ENCODE results near the gene APCDD1.
"Not testable (repeated sequence)": the region's sequence is repeated elsewhere in the genome, so short reads cannot be mapped to it uniquely, and the experiment has no call there.

The APCDD1 gene

DNA sequence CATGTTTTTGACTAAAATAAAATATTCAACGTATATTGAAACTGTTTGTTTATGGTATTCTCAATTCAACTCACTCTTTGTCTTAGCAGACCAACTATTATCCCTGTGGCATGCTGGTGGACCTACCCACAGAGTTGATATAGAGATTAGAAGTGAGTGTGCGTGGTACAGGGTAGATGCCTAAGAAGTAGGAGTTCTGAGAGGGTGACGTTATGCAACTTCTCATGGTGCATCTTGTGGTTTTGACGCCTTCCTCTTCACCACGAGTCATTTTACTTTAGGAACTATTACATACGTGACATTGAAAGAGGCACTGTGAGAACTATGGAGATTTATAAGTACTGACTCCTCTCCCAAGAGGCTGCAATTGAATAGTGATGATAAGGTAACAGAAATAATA, 44.8 kb downstream of the APCDD1 start:
- no peak for DNase-seq

DNA sequence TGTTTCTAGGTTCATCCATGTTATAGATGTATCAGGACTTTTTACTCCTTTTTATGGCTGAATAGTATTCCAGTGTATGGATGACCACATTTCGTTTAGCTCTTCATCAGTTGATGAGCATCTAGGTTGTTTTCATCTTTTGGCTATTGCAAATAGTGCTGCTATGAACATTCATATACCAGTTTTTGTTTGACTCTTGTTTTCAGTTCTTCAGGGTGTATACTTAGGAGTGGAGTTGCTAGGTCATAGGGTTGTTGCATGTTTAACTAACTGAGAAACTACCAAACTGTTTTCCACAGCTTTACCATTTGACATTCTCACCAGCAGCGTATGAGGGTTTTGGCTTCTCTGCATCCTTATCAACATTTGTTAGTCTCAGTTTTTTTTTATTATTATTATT, 45.6 kb downstream of the APCDD1 start:
- no peak for DNase-seq

DNA sequence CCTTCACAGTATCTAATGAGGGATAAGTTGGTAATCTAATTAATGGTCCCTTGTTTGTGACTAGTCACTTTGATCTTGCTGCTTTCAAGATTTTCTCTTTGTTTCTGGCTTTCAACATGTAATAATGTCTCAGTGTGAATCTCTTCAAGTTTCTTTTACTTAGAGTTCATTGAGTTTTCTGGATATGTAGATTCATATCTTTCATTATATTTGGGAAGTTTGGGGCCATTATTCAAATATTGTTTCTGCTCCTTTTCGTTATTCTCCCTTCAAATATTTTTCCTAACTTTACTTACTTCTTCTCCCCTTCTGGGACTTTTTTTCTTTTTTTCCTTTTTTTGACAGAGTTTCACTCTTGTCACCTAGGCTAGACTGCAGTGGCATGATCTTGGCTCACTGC, 50.3 kb downstream of the APCDD1 start:
- no peak for DNase-seq

DNA sequence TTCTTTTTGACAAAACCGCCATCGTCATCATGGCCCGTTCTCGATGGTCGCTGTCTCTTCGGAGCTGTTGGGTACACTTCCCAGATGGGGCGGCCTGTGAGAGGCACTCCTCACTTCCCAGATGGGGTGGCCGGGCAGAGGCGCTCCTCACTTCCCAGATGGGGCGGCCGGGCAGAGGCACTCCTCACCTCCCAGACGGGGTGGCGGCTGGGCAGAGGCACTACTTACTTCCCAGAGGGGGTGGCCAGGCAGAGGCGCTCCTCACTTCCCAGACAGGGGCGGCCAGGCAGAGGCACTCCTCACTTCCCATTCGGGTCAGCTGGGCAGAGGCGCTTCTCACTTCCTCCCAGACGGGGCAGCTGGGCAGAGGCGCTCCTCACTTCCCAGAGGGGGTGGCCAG, 51.5 kb downstream of the APCDD1 start:
- DNase-seq, result not testable (repeated sequence)

DNA sequence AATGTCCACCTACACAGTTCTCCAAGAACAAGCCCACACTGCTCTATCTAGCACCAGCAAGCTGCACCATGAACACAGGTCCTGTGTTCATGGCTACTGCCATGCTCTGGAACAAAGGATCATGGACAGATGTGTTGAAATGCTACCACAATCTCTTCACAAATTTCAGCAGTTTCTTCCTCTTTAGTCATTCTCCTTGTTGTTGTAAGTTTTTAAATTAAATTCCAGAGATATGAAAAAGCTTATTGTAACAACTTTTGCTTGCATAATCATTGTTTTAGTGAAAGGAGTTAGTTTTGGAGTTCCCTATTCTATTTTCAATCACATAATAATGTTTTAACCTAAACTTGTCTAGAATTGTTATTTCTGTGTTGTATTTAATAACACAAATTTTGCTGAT, 54.2 kb downstream of the APCDD1 start:
- DNase-seq, result no peak

DNA sequence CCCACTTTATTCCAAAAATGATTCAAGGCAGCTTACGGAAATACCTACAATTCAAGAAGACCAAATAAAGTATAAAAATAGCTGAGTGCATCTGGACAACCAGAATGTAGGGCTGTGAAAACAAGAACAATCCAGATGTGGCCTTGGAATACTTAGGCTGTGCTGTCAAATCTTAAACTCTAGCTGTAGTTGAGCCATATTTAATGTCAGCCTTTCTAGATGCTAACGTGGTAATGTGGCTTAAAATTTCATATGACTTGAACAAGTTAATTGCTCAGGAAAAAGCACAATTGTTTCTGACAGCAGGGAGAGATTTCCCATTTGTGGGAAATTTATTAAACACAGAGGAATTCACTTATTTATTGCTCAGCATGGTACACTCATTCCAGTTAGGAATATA, 56.8 kb downstream of the APCDD1 start:
- DNase-seq, result no peak

DNA sequence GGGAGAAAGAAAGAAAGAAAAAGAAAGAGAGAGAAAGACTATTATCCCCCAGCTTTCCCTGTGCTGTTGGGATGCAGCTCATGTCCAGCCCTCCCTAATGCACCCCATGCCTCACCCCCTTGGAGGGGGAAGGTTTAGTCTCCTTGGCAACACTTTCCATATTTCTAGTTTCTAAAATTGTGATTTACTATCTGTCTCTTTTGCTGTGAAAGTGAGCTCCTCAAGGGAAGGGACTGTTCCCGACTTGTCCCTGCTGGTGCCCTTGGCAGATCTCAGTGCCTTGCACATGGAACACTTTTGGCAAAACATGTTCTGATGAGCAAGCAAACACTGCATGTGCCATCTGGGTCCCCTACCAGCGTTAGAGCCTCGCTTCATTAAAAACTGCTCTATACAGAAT, 59.6 kb downstream of the APCDD1 start:
- DNase-seq, result no peak

DNA sequence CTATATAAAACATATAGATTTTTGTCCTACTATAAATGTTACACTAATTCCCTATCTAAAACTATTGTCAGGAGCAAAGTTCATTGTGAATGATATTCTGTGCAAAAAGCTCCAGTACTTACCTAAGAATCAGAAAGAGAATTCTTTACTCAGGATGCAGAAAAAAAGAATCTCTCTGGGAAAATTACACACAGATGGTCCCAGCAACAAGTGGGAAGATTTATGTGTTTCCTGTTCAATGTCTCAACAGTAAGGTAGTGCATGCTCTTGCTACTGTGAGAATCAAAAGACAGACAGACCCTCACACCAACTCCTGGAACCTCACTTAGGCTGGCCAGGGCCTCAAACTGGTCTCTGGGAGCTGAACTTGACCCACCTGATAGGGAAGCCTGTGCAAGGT, 60.2 kb downstream of the APCDD1 start:
- DNase-seq, result no peak

DNA sequence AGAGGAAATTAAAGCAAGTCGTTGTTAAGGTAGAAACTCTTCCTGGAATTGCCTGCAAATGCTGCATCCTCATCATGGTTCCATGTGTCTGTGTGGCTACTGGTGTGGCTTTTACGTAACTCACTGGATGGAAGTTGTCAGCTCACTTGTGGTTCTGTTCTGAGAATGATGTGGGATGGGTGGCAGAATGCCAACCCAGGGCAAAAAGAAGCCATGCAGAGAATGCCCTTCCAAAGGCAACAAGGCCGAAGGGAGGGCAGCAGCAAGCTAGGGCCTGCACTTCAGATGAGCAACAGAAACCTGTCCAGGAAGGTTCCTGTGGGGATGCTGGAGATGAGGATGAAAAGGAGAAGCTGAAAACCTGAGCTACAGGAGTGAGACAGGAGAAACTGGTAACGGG, 61.0 kb downstream of the APCDD1 start:
- no peak for DNase-seq

DNA sequence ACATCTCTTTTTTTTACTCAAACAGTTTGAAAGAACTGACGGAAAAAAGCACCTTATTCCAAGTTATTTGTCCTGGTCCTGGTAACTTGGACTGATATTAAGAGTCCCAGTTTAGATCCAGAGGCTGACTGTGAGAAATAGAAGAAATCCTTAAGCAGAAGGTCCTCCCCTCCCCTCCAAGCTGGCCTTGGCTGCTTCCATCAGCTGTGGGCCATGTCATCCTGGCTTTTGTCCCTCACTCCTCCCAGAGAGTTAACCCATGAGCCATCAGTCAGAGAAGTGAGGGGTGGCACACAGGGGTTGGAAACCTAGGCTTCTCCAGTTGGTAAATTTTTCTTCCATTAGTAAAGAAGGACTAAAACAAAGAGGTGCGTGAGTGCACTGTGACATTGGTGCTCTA, 61.6 kb downstream of the APCDD1 start:
- DNase-seq, result no peak

DNA sequence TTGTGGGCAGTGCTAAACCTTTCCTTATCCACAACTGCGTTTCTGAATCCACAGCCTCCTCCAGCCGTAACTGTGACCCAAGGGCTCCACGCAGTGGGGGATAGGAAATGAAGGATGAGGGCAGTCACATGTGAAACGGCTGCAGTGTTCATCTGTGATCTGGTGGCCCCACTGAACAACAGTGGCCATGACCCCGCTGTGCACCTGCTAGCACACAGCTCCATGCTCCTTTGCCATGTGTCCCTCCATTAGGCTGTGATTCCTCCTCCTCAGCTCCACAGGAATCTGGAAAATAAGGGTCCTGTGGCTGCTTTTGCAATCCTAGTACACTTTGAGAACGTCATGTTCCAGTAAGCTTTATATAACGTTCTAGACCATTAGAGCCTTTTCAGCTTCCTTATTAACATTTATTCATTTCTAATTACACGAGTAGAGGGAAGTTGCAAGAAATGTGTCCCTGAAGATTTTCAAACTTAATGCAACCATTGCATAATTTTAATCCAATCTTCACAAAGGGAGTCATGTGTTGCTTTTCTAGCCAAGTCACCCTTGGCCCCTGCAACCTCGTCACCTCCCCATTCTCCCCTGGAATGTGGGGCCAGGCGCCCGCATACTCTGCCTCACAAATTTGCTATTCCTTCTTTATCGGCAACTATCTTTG, 64.3 kb downstream of the APCDD1 start:
- DNase-seq, result no peak

DNA sequence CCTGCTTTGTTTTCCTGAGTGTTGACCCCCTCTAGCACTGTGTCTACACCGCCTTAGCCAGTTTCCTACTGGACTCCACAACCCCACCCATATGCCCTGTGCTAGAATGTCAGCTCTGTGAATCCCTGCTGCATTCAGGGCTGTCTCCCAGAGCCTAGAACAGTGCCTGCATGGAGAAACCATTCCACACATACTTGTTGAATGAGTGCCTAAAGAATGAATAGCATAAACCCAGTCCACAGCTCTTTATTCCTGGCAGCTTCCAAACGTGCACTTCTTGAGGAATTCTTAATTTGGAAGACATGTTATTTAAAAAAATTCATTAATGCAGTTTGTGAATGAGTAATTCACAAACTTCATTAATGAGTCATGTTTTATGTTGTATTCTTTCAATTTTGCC, 64.9 kb downstream of the APCDD1 start:
- DNase-seq, result no peak

DNA sequence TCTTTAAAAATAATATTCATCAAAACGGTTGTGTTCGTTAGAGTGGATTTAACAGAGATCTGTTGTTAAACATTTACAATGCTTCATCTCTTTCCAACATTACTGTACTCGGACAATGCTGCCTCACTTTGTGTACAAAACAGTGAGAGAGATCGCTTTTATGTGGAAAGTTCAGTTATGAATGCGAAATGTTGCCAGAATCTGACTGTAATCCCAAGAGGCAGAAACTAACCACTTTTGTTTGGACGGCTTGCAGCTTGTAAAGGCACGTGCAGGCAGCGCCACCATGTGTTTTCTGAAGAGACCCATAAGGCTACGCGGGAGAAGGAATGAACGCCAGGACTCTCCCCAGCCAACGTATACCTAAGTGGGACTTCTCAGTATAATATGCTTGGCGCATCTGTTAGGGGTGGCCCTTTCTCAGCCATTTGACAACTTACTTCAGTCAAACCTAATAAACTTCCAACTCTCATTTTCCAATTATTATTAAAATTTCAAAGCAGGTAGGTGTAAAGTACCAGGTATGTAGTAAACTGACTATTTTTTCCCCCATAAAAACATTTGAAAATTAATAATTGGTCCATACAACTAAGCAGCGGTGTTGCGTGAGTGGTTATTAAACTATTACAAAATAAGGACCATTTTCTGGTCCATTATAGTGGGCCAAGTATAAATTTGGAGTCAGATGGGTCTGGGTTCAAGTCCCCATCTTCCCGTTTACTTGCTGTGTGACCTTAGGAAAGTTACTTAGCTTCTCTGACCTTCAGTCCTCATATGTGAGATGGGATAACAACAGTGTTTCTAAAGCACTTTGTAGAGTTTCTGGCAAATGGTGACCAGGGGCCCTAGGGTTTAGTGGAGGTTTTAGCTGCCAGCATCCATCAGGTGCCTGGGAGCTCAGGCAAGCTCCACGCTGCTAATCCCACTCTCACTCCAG, 65.8 kb downstream of the APCDD1 start:
- DNase-seq, result peak; percentile 54

DNA sequence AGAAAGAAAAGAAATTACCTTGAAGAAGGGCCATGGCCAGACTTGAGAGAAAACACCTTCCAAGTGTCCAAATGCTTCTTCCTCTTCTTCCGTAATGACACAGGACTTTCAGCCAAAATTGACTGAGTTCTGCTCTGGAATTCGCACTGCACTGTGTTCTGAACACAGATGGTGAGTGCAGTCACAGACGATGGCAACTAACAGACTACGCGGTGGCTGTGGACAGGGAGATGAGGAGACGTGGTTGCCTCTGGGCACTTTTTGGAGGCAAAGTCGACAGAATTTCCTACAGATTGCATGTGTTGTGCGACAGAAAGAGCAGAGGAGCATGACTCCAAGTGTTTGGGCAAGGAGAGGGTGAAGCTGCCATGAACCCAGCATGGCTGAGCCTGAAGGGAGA, 67.1 kb downstream of the APCDD1 start:
- DNase-seq, result no peak

DNA sequence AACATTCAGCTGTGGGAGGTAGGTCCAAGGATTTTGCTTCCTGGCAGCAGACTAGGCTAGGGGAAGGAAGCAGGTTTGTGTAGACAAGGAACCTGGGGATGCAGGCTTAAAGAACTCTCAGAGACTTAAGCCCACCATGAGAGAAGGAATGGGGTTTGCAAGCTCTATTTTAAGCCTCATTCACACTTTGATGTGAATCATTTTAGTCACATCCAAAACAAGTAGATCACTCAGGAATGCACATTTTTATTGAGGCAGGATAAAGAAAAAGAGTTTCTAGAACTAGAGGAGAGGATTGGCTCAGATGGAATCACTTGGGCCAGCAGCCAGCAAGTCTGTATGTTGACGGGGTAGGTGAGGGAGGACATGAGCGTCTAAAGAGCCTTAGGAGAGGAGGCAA, 68.1 kb downstream of the APCDD1 start:
- DNase-seq, result no peak

DNA sequence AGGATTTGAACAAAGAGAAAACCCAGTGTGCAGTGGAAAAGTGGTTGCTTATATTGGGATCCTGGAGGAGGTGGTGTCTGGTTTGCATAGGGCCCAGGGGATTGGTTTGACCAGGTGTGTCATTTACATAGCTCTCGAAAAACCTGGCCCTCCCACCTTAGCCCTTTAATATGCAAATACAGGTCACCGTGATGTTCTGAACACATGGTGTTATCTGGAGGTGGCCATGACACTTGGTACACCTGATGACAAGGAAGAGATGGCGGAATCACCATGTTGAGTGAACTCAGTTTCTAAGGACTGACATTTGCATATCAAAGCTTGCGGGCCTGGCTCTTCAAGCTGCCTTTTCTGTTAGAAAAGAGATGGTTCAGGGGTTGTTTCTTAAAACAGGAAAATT, 69.1 kb downstream of the APCDD1 start:
- DNase-seq, result no peak

DNA sequence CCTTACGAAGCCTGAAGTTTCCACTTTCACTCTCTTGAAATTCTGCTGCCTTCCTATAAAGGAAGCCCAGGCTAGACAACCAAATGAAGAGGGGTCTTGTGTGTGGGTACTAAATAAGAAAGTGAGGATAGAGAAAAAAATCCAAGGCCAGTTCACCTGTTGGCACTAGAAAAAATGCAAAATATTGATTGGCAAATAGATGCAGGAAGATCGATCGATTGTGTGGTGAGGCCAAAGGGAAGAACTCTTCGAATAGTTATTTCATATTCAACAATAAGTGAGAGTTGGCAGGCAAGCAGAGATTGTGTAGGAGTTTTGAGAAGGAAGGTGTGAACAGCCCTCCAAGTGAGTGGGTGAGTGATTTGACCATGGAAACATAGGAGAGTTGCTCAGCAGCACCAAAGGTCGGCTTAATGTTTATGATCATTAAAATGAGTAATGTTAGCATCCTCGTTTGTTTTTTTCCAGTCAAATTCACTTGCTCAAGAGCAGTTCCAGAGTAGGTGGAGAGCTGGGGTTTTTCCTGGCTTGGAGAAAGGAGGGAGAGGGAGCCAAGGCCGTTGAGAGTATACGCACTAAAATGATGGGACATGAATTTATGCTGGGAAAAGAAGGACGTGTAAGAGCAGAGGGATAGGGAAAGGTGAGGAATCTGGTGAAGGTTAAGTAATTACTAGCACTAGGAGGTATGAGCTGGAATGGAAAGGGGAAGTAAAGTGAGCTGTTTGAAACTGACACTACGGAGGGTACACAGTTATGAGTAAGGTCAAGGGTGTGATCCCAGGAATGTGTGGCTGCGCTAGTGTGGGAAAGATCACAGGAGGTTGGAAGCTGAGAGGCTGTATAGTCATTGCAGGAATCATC, 70.3 kb downstream of the APCDD1 start:
- no peak for DNase-seq

DNA sequence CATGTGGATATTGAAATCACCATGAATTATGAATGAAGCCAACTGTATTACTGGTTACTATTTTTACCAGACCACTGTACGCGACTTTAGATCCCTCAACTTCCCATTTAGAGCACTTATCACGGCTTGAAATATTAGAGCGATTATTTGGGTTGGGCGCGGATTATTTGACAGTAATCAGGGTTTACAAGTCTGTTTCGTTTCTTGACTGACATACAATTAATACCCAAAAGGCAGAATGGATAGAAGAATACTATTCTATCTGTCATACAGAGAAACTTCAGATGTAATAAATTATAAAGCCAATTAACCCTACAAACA, 70.9 kb downstream of the APCDD1 start:
- no peak for DNase-seq

DNA sequence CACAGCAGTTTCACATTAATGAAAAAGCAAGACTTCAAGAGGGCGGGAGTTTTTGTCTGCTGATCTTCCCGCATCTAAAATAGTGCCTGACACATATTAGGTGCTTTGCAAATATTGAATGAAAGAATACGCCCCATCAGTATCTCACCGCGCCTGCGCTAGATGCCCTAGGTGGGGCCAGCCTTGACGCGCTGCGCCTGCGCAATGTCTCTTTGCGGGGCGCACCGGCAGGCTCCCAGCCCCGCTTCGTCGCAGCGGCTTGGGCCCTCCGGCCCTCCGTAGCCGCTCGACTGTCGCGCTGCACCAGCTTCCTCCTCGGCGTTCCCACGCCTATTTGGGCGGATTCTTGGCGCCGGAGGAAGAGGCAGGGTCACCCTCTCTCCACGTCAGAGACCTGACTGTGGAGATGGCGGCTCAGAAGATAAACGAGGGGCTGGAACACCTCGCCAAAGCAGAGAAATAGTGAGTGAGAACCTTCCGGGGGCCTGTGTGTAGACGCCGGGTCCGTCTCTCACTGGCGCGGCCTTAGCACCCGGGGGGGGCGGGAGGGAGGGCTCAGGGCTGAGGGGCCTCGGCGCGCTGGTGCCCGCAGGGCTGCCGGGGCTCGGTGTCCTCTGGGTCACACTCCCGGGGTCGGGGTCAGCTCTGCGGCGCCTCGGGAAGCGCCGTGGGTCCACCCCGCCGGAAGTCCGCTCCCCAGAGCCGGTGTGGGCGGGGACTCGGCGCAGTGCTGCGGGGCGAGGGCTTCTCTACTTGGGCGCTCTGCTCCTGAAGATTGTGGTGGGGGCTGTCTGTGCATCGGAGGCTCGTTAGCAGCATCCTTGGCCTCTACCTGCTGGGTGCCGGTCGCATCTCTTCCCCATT, 71.5 kb downstream of the APCDD1 start, which contains the start of gene NAPG:
NAPG (plus strand) TSS at position 331 of the 864 bp plus-strand sequence; CDS start at position 407, 76 bp downstream.
- peak; percentile 90 for DNase-seq

DNA sequence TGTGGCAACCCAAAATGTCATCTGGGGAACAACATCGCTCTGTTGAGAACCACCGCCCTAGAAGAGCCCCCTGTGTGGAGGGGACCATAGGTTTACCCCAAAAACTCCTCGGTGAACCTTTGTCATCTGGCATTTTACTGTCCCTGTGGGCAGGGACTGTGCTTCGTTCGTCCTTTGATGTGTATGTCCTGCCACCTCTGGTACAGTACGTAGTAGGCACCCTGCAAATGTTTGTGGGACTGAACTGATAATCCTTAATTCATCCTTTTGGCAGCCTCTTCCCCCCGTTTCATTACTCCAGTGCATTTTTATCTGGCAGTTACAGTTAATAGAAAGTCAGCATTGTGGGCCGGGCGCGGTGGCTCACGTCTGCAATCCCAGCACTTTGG, 72.1 kb downstream of the APCDD1 start:
- DNase-seq, result no peak

DNA sequence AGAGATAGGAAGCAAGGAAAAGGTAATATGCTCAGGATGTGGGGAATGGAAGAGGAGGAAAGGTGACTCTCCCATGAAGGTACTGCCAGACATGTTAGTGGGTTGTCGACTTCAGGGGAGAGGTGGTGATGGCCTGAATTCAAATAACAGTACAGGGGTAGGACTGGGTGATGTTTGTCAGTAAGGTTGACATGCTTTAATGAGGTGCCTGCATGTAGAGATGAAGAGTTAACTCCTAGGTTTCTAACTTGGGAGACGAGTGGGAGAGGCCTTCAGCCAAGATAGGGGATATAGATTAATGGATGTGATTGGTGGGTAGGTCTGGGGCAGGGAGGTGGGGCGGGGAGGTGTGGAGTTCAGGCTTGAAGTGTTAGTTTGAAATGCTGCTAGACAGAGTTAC, 74.0 kb downstream of the APCDD1 start:
- no peak for DNase-seq

DNA sequence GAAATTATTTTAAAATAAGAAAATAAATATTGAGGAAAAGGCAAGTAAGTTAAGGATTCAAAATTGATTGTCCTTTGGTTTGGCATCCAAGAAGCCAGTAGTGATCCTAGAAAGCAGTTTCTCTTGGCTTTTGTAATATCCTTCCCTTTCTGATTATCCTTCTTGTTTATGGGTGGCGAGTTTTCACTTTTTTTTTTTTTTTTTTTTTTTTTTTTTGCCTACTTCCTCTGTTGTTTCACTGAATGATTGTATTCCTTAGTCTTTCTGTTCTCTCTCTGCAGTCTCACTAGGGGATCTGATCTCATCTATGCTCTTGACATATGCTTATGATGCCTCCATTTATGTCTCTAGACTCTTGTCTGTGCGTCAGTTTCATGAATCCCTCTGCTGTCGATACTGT, 75.6 kb downstream of the APCDD1 start:
- no peak for DNase-seq

DNA sequence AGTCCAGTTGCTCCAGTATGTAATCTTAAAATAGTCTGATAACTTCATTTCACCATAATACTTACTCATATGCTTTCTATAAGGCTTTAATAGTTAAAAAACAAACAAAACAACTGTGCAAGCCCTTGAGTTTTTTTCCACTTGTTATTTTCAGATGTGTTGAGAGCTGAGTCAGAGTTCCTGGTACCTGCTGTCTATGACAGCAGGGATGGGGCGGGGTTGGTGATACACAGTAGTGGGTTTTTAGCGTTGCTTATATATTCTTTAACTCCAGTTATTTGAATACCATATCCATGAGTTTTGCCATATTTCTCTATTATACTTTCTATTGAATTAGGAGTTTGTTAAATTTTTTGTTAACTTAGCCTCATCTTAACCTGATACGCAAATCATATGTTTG, 76.4 kb downstream of the APCDD1 start:
- peak; percentile 43 for DNase-seq

All from stimulated activated CD4-positive, alpha-beta T cell treated with anti-CD3 and anti-CD28 coated beads, Interleukin-4, amount 100 ng/mL, for 1 hour (primary cell).